OCI-LY1 (cell line): ENCODE data around the gene PNMA6E.

Source experiments
- CTCF ChIP-seq: fragments of 200-600 bp; sonication (generic), shearing (Covaris generic); IDR thresholded peaks from 2 replicates; pipeline ENCODE4 v1.5.1; 2017; ENCODE audit warnings: mild to moderate bottlenecking, antibody characterized with exemption, low read length, moderate library complexity, mixed read lengths
- EZH2 ChIP-seq: fragments of 200-600 bp; sonication (generic), shearing (Covaris generic); IDR thresholded peaks from 2 replicates; pipeline ENCODE4 v1.8.0; 2017; ENCODE audit warnings: borderline replicate concordance, mixed run types, mild to moderate bottlenecking, antibody characterized with exemption, low read length, moderate library complexity, mixed read lengths

DNA sequence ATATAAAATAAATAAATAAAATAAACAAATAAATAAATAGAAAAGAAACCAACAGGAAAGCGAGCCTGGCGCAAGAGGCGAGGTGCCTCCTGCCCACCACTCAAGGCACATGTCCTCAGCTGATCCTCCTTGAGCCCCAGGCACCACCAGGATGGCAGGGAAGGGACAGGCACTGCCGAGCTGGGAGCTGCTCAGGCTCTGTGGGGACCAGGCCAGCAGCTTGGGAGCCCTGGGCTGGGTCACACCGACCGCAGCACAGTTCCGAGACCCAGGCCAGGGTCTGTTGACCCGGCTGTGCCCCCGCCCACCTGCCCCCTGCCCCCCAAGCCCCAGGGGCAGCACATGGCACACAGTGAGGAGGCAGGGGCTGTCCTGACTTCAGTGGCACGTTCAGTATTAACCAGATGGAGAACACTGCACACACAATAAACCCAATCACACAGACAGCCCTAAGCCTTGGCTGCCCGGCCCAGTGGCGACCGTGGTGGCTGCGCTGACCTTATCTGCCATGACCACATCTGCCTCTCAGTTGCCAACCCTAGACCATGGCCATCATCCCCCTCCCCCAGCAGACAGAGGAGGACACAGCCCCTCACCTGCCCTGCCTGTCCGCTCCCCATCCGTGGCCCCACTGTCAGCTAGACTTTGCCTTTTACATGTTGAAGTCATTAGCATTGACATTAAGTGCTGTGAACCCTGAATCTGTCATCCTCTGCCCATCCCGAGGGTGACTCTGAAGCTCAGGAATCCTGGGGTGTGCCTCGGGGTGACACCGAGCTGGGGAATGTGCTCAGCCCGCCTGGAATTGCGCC lies 47.6 kb upstream of the PNMA6E start:
- TF ChIP-seq CTCF (no peak), EZH2 (no peak)
